Subcutaneous abdominal adipose tissue (tissue), 5 donors: ENCODE results near the gene ADGRA1.

ENCODE experiments used
- H3K27ac ChIP-seq: one replicate; pipeline ENCODE4 v1.7.0; 2013; ENCODE audit warnings: low read depth, mild to moderate bottlenecking, inconsistent platforms, low read length, moderate library complexity
- H3K27me3 ChIP-seq, 5 donors: one replicate each; pipeline ENCODE4 v1.7.0; 2013; ENCODE audit warnings: low read length in 5 of 5, inconsistent platforms in 1 of 5; ENCODE audit not compliant: control insufficient read depth in 5 of 5, insufficient read depth in 4 of 5
- H3K36me3 ChIP-seq, 5 donors: one replicate each; pipeline ENCODE4 v1.7.0; 2013; ENCODE audit warnings: low read length in 5 of 5; ENCODE audit not compliant: control insufficient read depth in 5 of 5, insufficient read depth in 5 of 5
- H3K4me1 ChIP-seq, 5 donors: one replicate each; pipeline ENCODE4 v1.7.0; 2013; ENCODE audit warnings: low read length in 5 of 5, mild to moderate bottlenecking in 3 of 5, moderate library complexity in 1 of 5; ENCODE audit not compliant: control insufficient read depth in 5 of 5, insufficient read depth in 5 of 5
- H3K4me3 ChIP-seq, 5 donors: one replicate each; pipeline ENCODE4 v1.7.0; 2013; ENCODE audit warnings: low read length in 5 of 5, low read depth in 1 of 5
- H3K9ac ChIP-seq, 5 donors: one replicate each; pipeline ENCODE4 v1.7.0; 2013; ENCODE audit warnings: low read length in 5 of 5, mild to moderate bottlenecking in 4 of 5, moderate library complexity in 3 of 5
- H3K9me3 ChIP-seq, 5 donors: one replicate each; pipeline ENCODE4 v1.7.0; 2013; ENCODE audit warnings: low read length in 5 of 5; ENCODE audit not compliant: control insufficient read depth in 5 of 5
- donor health status: healthy.
- donor health status: healthy.
- donor health status: healthy.
- donor health status: healthy.
- donor health status: healthy.

ADGRA1 gene

DNA sequence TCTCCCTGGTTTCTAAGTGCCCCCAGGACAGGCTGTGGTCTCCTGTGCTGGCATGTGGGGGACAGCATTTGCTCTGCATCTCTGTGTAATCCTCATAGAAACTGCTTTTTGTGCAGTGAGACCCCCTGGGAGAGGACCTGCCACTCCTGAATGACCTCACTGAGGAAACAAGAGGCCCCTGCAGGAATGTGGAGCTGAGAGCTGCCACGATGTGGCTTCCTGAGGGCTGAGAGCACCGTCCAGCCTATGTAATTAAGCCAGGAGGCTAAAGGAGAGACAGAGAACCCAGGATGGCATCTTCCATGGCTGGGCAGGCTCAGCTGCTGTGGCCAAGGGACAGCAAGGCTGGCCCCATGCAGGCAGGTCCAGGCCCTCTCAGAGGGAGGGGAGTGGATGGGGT lies 32.3 kb upstream of the ADGRA1 start:
- H3K27ac ChIP-seq: no peak overlapping the region
- H3K27me3 ChIP-seq: peaks cover 8 to 26% (median 23%) of the 10 kb centered on the region in 5 donors
- H3K4me1 ChIP-seq: peaks cover 0 to 4% (median 0%) of the 10 kb centered on the region in 5 donors
- H3K9me3 ChIP-seq: no peaks in the 10 kb centered on the region
- no peak overlapping the region for H3K9ac ChIP-seq
- H3K4me3 ChIP-seq: no peak overlapping the region
- no peaks in the 10 kb centered on the region for H3K36me3 ChIP-seq

DNA sequence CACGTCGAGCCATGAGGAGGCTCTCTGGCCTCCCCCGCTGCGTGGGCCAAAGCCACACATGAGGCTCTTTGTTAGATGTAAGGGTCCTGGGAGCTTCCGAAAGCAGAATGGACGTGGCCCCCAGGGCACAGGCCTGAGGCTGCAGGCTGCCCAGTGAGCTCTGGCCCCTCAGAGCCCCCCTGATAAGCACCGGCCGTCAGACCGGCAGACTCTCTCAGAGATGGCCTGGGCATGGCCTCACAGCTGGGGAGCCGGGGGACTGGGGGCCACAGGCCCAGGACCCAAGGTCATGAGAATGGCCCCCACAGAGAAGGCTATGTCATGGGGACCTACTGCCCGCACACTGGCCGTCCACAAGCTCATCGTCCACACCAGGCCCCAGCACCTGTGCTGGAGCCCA lies 31.7 kb upstream of the ADGRA1 start:
- Histone ChIP-seq H3K9me3 (no peaks in the 10 kb centered on the region), H3K27me3 (peaks cover 8 to 29% (median 23%) of the 10 kb centered on the region in 5 donors), H3K27ac (no peak overlapping the region), H3K36me3 (no peaks in the 10 kb centered on the region), H3K9ac (no peak overlapping the region), H3K4me3 (no peak overlapping the region), H3K4me1 (peaks cover 0 to 4% (median 0%) of the 10 kb centered on the region in 5 donors)

DNA sequence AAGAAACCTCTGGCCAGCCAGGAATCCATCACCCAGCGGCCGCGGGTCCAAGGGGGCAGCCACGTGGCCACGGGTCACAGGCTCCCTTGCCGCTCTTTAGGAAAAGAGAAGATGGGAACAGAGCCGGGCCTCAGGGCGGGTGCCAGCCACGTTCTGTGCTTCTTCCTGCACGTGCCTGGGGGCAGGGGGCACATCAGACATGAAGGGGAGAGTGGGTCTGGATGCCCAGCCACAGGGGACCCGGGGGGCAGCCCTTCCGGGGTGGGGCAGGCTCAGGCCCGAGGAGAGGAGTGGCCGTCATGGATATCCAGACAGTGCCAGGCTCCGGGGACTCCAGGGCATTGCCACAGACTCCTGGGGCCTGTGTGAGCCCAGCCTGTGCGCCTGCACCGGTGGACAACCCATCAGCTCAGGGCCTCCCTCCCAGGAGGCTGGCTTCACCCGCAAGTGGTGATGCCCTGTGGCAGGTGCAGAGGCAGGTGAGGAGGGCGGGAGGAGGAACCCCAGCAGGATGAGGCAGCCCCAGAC lies 31.0 kb upstream of the ADGRA1 start:
- Histone ChIP-seq H3K9ac (no peak overlapping the region), H3K27ac (no peak overlapping the region), H3K4me1 (peaks cover 0 to 4% (median 0%) of the 10 kb centered on the region in 5 donors), H3K27me3 (peaks cover 8 to 29% (median 23%) of the 10 kb centered on the region in 5 donors), H3K36me3 (no peaks in the 10 kb centered on the region), H3K9me3 (no peaks in the 10 kb centered on the region), H3K4me3 (no peak overlapping the region)

DNA sequence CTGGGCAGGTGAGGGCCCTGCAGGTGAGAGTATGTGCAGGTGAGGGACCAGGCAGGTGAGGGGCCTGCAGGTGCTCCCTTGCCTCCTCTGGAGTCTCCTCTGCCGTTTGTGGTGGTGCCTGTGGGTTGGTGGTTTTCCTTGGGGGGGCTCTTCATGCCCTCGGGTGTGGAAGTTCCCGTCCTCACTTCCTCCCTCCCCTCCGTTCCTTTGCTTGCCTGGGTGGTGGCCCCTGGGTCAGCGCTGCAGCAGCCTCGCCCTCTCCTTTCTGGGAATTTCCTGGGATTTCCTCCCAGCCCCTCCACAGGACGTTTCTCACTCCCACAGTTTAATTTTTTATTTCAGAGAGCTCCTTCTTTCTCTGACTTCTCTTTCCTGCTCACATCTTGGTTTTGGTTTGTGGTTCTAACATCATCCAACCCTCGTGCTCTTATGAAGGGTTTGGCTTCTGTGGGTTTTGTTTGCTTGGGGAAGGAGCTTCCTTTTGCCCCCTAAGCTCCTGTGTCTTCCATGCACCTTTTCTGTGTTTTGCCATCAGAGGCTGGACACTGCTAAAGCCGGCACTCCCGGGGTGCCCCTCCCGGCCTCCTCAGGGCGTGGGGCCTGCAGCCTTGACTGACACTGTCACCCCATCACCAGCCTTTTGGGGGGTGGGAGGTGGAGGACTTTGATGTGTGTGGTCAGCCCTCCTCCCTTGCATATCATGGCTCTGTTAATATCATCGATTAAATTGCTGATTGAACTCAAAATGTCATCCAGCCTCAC lies 29.2 kb upstream of the ADGRA1 start:
- H3K9ac ChIP-seq: no peak overlapping the region
- peaks cover 8 to 26% (median 18%) of the 10 kb centered on the region in 5 donors for H3K27me3 ChIP-seq
- H3K27ac ChIP-seq: no peak overlapping the region
- H3K4me3 ChIP-seq: no peak overlapping the region
- peaks cover 0 to 4% (median 0%) of the 10 kb centered on the region in 5 donors for H3K4me1 ChIP-seq
- no peaks in the 10 kb centered on the region for H3K36me3 ChIP-seq
- H3K9me3 ChIP-seq: peaks cover 0 to 3% (median 0%) of the 10 kb centered on the region in 5 donors

DNA sequence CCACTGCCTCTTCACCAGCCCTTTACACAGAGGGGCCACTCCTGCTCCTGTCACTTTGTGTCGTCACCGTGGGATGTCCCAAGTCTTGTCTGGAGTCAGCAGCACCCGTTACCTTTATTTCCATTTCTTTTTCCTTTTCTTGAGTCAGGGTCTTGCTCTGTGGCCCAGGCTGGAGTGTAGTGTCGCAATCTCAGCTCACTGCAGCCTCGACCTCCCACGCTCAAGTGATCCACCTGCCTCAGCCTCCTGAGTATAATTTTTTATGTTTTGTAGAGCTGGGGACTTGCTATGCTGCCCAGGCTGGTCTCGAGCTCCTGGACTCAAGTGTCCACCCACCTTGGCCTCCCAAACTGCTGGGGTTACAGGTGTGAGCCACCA lies 28.6 kb upstream of the ADGRA1 start:
- H3K4me3 ChIP-seq: no peak overlapping the region
- H3K4me1 ChIP-seq: peaks cover 0 to 4% (median 0%) of the 10 kb centered on the region in 5 donors
- H3K36me3 ChIP-seq: no peaks in the 10 kb centered on the region
- peaks cover 8 to 26% (median 16%) of the 10 kb centered on the region in 5 donors for H3K27me3 ChIP-seq
- peaks cover 0 to 3% (median 0%) of the 10 kb centered on the region in 5 donors for H3K9me3 ChIP-seq
- no peak overlapping the region for H3K27ac ChIP-seq
- H3K9ac ChIP-seq: no peak overlapping the region

DNA sequence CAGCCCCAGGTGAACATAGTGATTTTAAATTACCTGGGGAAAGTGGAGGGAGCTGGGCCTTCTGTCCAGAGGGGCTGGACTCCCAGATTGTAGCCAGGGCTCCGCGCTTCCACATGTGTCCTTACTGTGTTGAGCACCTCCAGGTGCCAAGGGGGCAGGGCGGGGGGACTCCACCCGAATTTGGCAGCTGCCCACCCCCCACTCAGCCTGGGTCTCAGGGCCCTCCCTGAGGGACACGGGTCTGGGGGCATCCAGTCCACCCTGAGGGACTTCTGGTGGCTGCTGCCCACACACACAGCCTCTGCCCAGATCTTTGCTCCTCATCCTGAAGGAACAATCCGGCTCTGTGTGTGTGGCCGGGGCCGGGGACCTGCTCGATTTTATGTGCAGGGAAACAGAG lies 28.2 kb upstream of the ADGRA1 start:
- Histone ChIP-seq H3K9ac (no peak overlapping the region), H3K9me3 (peaks cover 0 to 3% (median 0%) of the 10 kb centered on the region in 5 donors), H3K4me1 (peaks cover 0 to 4% (median 0%) of the 10 kb centered on the region in 5 donors), H3K4me3 (no peak overlapping the region), H3K27ac (no peak overlapping the region), H3K27me3 (peaks cover 8 to 22% (median 11%) of the 10 kb centered on the region in 5 donors), H3K36me3 (no peaks in the 10 kb centered on the region)

DNA sequence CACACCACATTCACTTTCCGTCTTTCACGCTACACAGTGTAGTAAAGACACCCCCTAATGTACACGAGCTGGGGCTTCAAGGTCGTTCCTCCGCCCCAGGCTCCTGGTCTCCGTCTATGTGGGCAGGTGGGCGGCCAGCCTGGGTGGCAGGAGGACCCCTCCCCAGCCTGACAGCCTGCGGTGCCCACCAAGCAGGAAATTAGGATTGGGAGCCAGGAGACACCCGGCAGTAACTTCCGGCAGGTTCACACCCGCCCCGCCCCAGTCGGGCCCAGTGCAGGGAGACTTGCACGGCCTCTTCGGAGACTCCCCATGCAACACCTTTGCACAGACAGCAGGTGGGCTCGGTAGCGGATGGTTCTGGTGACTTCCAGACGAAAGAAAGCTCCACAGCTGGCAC lies 27.7 kb upstream of the ADGRA1 start:
- no peak overlapping the region for H3K27ac ChIP-seq
- H3K4me3 ChIP-seq: no peak overlapping the region
- no peaks in the 10 kb centered on the region for H3K36me3 ChIP-seq
- H3K9me3 ChIP-seq: peaks cover 0 to 3% (median 0%) of the 10 kb centered on the region in 5 donors
- no peak overlapping the region for H3K9ac ChIP-seq
- H3K27me3 ChIP-seq: peaks cover 8 to 19% (median 10%) of the 10 kb centered on the region in 5 donors
- H3K4me1 ChIP-seq: peaks cover 0 to 4% (median 0%) of the 10 kb centered on the region in 5 donors

DNA sequence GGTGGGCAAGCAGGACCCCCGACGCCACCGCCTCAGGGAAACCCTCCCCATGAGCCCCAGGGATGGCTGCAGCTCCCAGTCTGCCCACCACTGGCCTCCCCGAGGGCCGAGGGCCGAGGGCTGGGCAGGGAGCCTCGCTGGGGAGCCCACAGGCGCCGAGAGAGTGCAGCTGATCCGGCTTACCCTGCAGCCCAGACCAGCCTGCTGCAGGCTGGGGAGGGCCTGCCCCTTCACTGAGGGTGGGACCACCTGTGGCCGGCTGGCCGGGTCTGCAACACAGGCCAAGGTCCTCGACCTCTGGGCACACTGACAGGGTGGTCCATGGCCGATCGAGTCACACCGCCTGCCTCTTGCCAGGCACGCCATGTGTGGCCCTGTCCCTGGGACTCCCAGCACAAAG lies 27.3 kb upstream of the ADGRA1 start:
- Histone ChIP-seq H3K9me3 (peaks cover 0 to 3% (median 0%) of the 10 kb centered on the region in 5 donors), H3K4me1 (peaks cover 0 to 4% (median 0%) of the 10 kb centered on the region in 5 donors), H3K9ac (no peak overlapping the region), H3K27ac (no peak overlapping the region), H3K4me3 (no peak overlapping the region), H3K27me3 (peaks cover 6 to 17% (median 8%) of the 10 kb centered on the region in 5 donors), H3K36me3 (no peaks in the 10 kb centered on the region)

DNA sequence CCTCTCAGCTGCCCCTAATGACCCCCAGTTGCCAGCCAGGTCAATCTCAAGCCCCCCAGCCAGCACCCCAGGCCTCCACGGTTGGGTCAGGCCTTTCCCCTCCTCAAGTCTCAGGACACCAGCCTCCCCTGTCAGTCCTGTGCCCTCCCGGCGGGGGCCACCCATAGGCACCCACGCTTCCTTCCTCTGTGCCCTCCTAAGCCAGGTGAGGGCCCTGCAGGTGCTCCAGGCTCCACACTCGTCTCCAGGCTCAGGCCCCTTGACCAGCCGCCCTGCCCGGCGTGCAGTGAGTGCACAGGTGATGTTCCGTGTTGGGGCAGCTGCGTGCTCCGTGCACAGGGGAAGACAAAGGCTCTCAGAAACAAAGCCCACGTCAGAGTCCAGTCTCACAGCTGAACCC lies 26.8 kb upstream of the ADGRA1 start:
- Histone ChIP-seq H3K27me3 (peaks cover 3 to 13% (median 6%) of the 10 kb centered on the region in 5 donors), H3K9me3 (peaks cover 0 to 3% (median 0%) of the 10 kb centered on the region in 5 donors), H3K4me1 (peaks cover 0 to 4% (median 0%) of the 10 kb centered on the region in 5 donors), H3K4me3 (no peak overlapping the region), H3K27ac (no peak overlapping the region), H3K36me3 (no peaks in the 10 kb centered on the region), H3K9ac (no peak overlapping the region)

DNA sequence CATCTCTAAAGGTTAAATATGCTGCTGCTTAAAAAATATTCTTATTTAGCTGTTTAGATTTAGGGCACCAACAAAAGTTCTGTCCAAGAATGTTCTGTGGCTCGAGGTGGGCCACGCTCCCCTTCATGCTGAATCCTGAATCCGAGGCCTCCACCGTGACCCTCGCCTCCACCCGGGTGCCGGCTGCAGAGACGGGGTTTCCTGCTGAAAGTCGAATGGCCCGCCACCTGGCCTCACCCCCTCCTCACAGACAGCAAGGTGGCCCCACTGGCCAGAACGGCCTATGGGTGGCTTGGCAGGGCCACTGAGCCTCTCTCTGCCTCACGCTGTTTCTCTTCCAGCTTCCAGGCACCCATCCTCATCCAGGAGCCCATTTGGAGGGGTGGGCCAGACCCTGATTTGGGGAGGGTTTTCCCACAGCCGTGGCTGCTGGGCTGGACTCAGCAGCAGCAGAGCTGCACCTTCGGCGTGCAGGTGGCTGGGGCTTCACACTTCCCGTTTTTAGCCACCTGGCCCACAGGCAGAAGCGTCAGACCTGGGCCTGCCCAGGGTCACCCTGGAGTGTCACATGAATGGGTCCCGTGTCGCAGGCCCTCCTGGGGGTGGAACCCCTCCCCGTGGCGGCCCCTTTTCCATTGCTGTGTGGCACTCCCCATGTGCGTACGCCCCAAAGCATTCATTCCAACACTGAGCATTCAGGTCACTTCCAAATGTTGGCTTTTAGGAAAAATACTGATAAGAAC lies 26.3 kb upstream of the ADGRA1 start:
- no peak overlapping the region for H3K9ac ChIP-seq
- peaks cover 0 to 12% (median 5%) of the 10 kb centered on the region in 5 donors for H3K27me3 ChIP-seq
- H3K4me3 ChIP-seq: no peak overlapping the region
- H3K4me1 ChIP-seq: peaks cover 0 to 4% (median 0%) of the 10 kb centered on the region in 5 donors
- no peaks in the 10 kb centered on the region for H3K36me3 ChIP-seq
- no peak overlapping the region for H3K27ac ChIP-seq
- peaks cover 0 to 3% (median 0%) of the 10 kb centered on the region in 5 donors for H3K9me3 ChIP-seq
